ENCODE measurements around the gene VPS8.

DNA sequence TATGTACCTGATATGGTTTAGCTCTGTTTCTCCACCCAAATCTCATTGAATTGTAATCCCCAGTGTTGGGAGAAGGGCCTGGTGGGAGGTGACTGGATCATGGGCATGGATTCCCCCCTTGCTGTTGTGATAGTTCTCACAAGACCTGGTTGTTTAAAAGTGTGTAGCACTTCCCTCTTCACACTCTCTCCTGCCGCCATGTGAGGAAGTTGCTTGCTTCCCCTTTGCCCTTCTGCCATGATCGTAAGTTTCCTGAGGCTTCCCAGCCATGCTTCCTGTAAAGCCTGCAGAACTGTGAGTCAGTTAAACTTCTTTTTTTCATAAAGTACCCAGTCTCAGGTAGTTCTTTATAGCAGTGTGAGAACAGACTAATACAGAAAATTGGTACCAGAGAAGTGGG lies 247.8 kb downstream of the VPS8 start:
- TF ChIP-seq, protein P1, sequence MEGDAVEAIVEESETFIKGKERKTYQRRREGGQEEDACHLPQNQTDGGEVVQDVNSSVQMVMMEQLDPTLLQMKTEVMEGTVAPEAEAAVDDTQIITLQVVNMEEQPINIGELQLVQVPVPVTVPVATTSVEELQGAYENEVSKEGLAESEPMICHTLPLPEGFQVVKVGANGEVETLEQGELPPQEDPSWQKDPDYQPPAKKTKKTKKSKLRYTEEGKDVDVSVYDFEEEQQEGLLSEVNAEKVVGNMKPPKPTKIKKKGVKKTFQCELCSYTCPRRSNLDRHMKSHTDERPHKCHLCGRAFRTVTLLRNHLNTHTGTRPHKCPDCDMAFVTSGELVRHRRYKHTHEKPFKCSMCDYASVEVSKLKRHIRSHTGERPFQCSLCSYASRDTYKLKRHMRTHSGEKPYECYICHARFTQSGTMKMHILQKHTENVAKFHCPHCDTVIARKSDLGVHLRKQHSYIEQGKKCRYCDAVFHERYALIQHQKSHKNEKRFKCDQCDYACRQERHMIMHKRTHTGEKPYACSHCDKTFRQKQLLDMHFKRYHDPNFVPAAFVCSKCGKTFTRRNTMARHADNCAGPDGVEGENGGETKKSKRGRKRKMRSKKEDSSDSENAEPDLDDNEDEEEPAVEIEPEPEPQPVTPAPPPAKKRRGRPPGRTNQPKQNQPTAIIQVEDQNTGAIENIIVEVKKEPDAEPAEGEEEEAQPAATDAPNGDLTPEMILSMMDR (IDR thresholded peaks at IDR 0.05): no peak
- TF ChIP-seq POLR2A (IDR thresholded peaks at IDR 0.05): no peak
- no peak for TF ChIP-seq POLR2AphosphoS5 (IDR thresholded peaks at IDR 0.05)

Data from breast epithelium (tissue), 3 donors.